Neural crest cell (in vitro differentiated cells): ENCODE results near the gene PCED1B. TPM values are rescaled to one million over a fixed set of nuclear protein-coding genes. Genes with fewer than 3 reads are reported as not detected.
"Not testable (repeated sequence)": the region's sequence is repeated elsewhere in the genome, so short reads cannot be mapped to it uniquely, and the experiment has no call there.

Source experiments
- DNase-seq: peaks from one replicate; pipeline ENCODE4 v3.0.0; 2021; ENCODE audit warnings: low read depth, mixed read lengths, low spot score
- H3K27ac Mint-ChIP-seq: one replicate; pipeline ENCODE4 v1.8.0; 2021; ENCODE audit warnings: mild to moderate bottlenecking, mixed read lengths; ENCODE audit not compliant: unreplicated experiment
- H3K27me3 Mint-ChIP-seq: 2 replicates; pipeline ENCODE4 v1.8.0; 2021; ENCODE audit warnings: low read depth, mild to moderate bottlenecking, mixed read lengths
- H3K36me3 Mint-ChIP-seq: 2 replicates; pipeline ENCODE4 v1.8.0; 2021; ENCODE audit warnings: low read depth, mild to moderate bottlenecking, mixed read lengths
- H3K4me1 Mint-ChIP-seq: 2 replicates; pipeline ENCODE4 v1.8.0; 2021; ENCODE audit warnings: mixed read lengths
- H3K4me3 Mint-ChIP-seq: one replicate; pipeline ENCODE4 v1.8.0; 2021; ENCODE audit warnings: mild to moderate bottlenecking, mixed read lengths
- H3K9me3 Mint-ChIP-seq: 2 replicates; pipeline ENCODE4 v1.8.0; 2021; ENCODE audit warnings: mixed read lengths
- CTCF ChIP-seq: fragments of 200-600 bp; sonication (generic); conservative IDR thresholded peaks from 2 replicates; pipeline ENCODE4 v1.5.0; 2021; ENCODE audit warnings: antibody characterized with exemption, mild to moderate bottlenecking
- total RNA-seq: library from RNA; stranded (reverse); gene quantifications from 2 replicates; pipeline ENCODE4 v1.2.1, GENCODE V29; 2021

The PCED1B gene
- total RNA-seq, 1 donor from 2014 or later, result 0.47 TPM

- Mint-ChIP-seq H3K9me3 (no peaks in the 10 kb centered on the region), H3K36me3 (no peaks in the 10 kb centered on the region), H3K4me1 (no peaks in the 10 kb centered on the region), H3K27ac (no peak overlapping the region), H3K27me3 (no peaks in the 10 kb centered on the region), H3K4me3 (no peak overlapping the region)
- no peak for DNase-seq
- no peak for TF ChIP-seq CTCF
These were observed 136.8 kb downstream of the PCED1B start for GRCh38 chr12:47216150-47216677.

- not testable (repeated sequence) for H3K27ac Mint-ChIP-seq, H3K9me3 Mint-ChIP-seq, H3K4me1 Mint-ChIP-seq, H3K36me3 Mint-ChIP-seq, H3K27me3 Mint-ChIP-seq, DNase-seq, H3K4me3 Mint-ChIP-seq
These were observed 138.1 kb downstream of the PCED1B start for GRCh38 chr12:47217595-47217869.

GRCh38 chr12:47218191-47218654 is 138.8 kb downstream of the PCED1B start:
- no peak overlapping the region for H3K4me3 Mint-ChIP-seq
- no peak for TF ChIP-seq CTCF
- H3K9me3 Mint-ChIP-seq, result no peaks in the 10 kb centered on the region
- peaks cover 8% of the 10 kb centered on the region for H3K4me1 Mint-ChIP-seq
- no peak overlapping the region for H3K27ac Mint-ChIP-seq
- DNase-seq, result no peak
- no peaks in the 10 kb centered on the region for H3K36me3 Mint-ChIP-seq
- no peaks in the 10 kb centered on the region for H3K27me3 Mint-ChIP-seq

- no peak for DNase-seq
- Mint-ChIP-seq H3K4me1 (peaks cover 13% of the 10 kb centered on the region), H3K27ac (no peak overlapping the region), H3K9me3 (no peaks in the 10 kb centered on the region), H3K27me3 (no peaks in the 10 kb centered on the region), H3K36me3 (no peaks in the 10 kb centered on the region), H3K4me3 (no peak overlapping the region)
- no peak for TF ChIP-seq CTCF
These were observed 139.8 kb downstream of the PCED1B start for GRCh38 chr12:47219243-47219642.

- no peaks in the 10 kb centered on the region for H3K27me3 Mint-ChIP-seq
- H3K4me1 Mint-ChIP-seq, result peaks cover 13% of the 10 kb centered on the region
- no peak for TF ChIP-seq CTCF
- H3K9me3 Mint-ChIP-seq, result no peaks in the 10 kb centered on the region
- no peak for DNase-seq
- no peak overlapping the region for H3K27ac Mint-ChIP-seq
- H3K36me3 Mint-ChIP-seq, result no peaks in the 10 kb centered on the region
- H3K4me3 Mint-ChIP-seq, result no peak overlapping the region
These were observed 142.0 kb downstream of the PCED1B start for GRCh38 chr12:47221256-47222023.

GRCh38 chr12:47222520-47223030 is 143.2 kb downstream of the PCED1B start:
- DNase-seq, result no peak
- Mint-ChIP-seq H3K27me3 (no peaks in the 10 kb centered on the region), H3K4me3 (no peak overlapping the region), H3K4me1 (peaks cover 13% of the 10 kb centered on the region), H3K36me3 (no peaks in the 10 kb centered on the region), H3K27ac (peak overlapping the region; percentile 65), H3K9me3 (no peaks in the 10 kb centered on the region)
- no peak for TF ChIP-seq CTCF
